ENCODE results near the gene ZMIZ2. TPM values are rescaled to one million over a fixed set of nuclear protein-coding genes. Genes with fewer than 3 reads are reported as not detected.
"Not testable (repeated sequence)": the region's sequence is repeated elsewhere in the genome, so short reads cannot be mapped to it uniquely, and the experiment has no call there.

ZMIZ2 gene
- total RNA-seq, 1 experiment from 2014 or later, result 100 TPM

- Mint-ChIP-seq H3K4me1 (ENCODE audit: insufficient read depth, unreplicated experiment) (peaks cover 27% of the 10 kb centered on the region), H3K36me3 (ENCODE audit: insufficient read depth, unreplicated experiment) (peaks cover 38% of the 10 kb centered on the region), H3K27me3 (ENCODE audit: insufficient read depth, unreplicated experiment) (no peaks in the 10 kb centered on the region), H3K4me3 (ENCODE audit: unreplicated experiment) (peak overlapping the region; percentile 38), H3K9me3 (ENCODE audit: unreplicated experiment) (no peaks in the 10 kb centered on the region), H3K27ac (ENCODE audit: low read depth, unreplicated experiment) (peak overlapping the region; percentile 20)
- POLR2A ChIA-PET, result interaction anchor here (0.9 to 3.1 kb wide), 6 partner anchors 11 to 187 kb away, joined by 3 to 15 read pairs (median 3); no protein-coding TSS in a partner anchor
- peak; percentile 39 for DNase-seq (ENCODE audit: unreplicated experiment)
- BruUV-seq (replicated peaks), result no TSS peak
- no peak for TF ChIP-seq CTCF (IDR thresholded peaks at IDR 0.05; ENCODE audit: unreplicated experiment)
- CTCF ChIA-PET, result interaction anchor here (0.6 kb wide), 1 partner anchor 29 kb away, joined by 3 read pairs; no protein-coding TSS in a partner anchor
- intact Hi-C loops (cut with micrococcal nuclease), result loop anchor here (5.0 kb wide), 1 partner anchor 77 kb away; the partner anchor contains the start of gene H2AZ2
Measured at GRCh38 chr7:44769776-44770294, 21.2 kb downstream of the ZMIZ2 start.

- ChIA-PET POLR2A (interaction anchor here (1.0 kb wide), 1 partner anchor 18 kb away, joined by 3 read pairs; no protein-coding TSS in a partner anchor), CTCF (no interaction called here)
- Mint-ChIP-seq H3K9me3 (ENCODE audit: unreplicated experiment) (no peaks in the 10 kb centered on the region), H3K4me1 (ENCODE audit: insufficient read depth, unreplicated experiment) (peaks cover 27% of the 10 kb centered on the region), H3K4me3 (ENCODE audit: unreplicated experiment) (no peak overlapping the region), H3K36me3 (ENCODE audit: insufficient read depth, unreplicated experiment) (peaks cover 22% of the 10 kb centered on the region), H3K27ac (ENCODE audit: low read depth, unreplicated experiment) (no peak overlapping the region), H3K27me3 (ENCODE audit: insufficient read depth, unreplicated experiment) (no peaks in the 10 kb centered on the region)
- no TSS peak for BruUV-seq (replicated peaks)
- DNase-seq (ENCODE audit: unreplicated experiment), result no peak
- TF ChIP-seq CTCF (IDR thresholded peaks at IDR 0.05; ENCODE audit: unreplicated experiment), result no peak
- intact Hi-C loops (cut with micrococcal nuclease), result loop anchor here (5.0 kb wide), 1 partner anchor 76 kb away; the partner anchor contains the start of gene H2AZ2
Measured at GRCh38 chr7:44771358-44771757, 22.7 kb downstream of the ZMIZ2 start.

- no peak for DNase-seq (ENCODE audit: unreplicated experiment)
- intact Hi-C loops (cut with micrococcal nuclease), result loop anchor here (5.0 kb wide), 1 partner anchor 75 kb away; the partner anchor contains the start of gene H2AZ2
- POLR2A ChIA-PET, result interaction anchor here (0.7 kb wide), 1 partner anchor 22 kb away, joined by 3 read pairs; no protein-coding TSS in a partner anchor
- Mint-ChIP-seq H3K4me1 (ENCODE audit: insufficient read depth, unreplicated experiment) (peaks cover 27% of the 10 kb centered on the region), H3K4me3 (ENCODE audit: unreplicated experiment) (no peak overlapping the region), H3K27me3 (ENCODE audit: insufficient read depth, unreplicated experiment) (no peaks in the 10 kb centered on the region), H3K36me3 (ENCODE audit: insufficient read depth, unreplicated experiment) (peaks cover 13% of the 10 kb centered on the region), H3K9me3 (ENCODE audit: unreplicated experiment) (no peaks in the 10 kb centered on the region), H3K27ac (ENCODE audit: low read depth, unreplicated experiment) (no peak overlapping the region)
- BruUV-seq (replicated peaks), result no TSS peak
- no peak for TF ChIP-seq CTCF (IDR thresholded peaks at IDR 0.05; ENCODE audit: unreplicated experiment)
- CTCF ChIA-PET, result interaction anchor here (0.9 kb wide), 1 partner anchor 503 kb away, joined by 3 read pairs; no protein-coding TSS in a partner anchor
Measured at GRCh38 chr7:44772440-44772839, 23.8 kb downstream of the ZMIZ2 start.

- no TSS peak for BruUV-seq (replicated peaks)
- ChIA-PET CTCF (interaction anchor here (0.9 kb wide), 1 partner anchor 503 kb away, joined by 3 read pairs; no protein-coding TSS in a partner anchor), POLR2A (no interaction called here)
- DNase-seq (ENCODE audit: unreplicated experiment), result no peak
- TF ChIP-seq CTCF (IDR thresholded peaks at IDR 0.05; ENCODE audit: unreplicated experiment), result no peak
- Mint-ChIP-seq H3K9me3 (ENCODE audit: unreplicated experiment) (no peaks in the 10 kb centered on the region), H3K27ac (ENCODE audit: low read depth, unreplicated experiment) (no peak overlapping the region), H3K4me3 (ENCODE audit: unreplicated experiment) (no peak overlapping the region), H3K36me3 (ENCODE audit: insufficient read depth, unreplicated experiment) (peaks cover 8% of the 10 kb centered on the region), H3K27me3 (ENCODE audit: insufficient read depth, unreplicated experiment) (no peaks in the 10 kb centered on the region), H3K4me1 (ENCODE audit: insufficient read depth, unreplicated experiment) (peaks cover 23% of the 10 kb centered on the region)
- intact Hi-C loops (cut with micrococcal nuclease), result loop anchor here (5.0 kb wide), 1 partner anchor 74 kb away; the partner anchor contains the start of gene H2AZ2
Measured at GRCh38 chr7:44772867-44773266, 24.2 kb downstream of the ZMIZ2 start.

- DNase-seq (ENCODE audit: unreplicated experiment); H3K4me1 Mint-ChIP-seq (ENCODE audit: insufficient read depth, unreplicated experiment); H3K9me3 Mint-ChIP-seq (ENCODE audit: unreplicated experiment); H3K36me3 Mint-ChIP-seq (ENCODE audit: insufficient read depth, unreplicated experiment); H3K27me3 Mint-ChIP-seq (ENCODE audit: insufficient read depth, unreplicated experiment); CTCF ChIA-PET; BruUV-seq (replicated peaks); H3K27ac Mint-ChIP-seq (ENCODE audit: low read depth, unreplicated experiment); H3K4me3 Mint-ChIP-seq (ENCODE audit: unreplicated experiment): not testable (repeated sequence)
- intact Hi-C loops (cut with micrococcal nuclease), result loop anchor here (5.0 kb wide), 1 partner anchor 73 kb away; the partner anchor contains the start of gene H2AZ2
- POLR2A ChIA-PET, result interaction anchor here (1.0 kb wide), 1 partner anchor 18 kb away, joined by 3 read pairs; no protein-coding TSS in a partner anchor
Measured at GRCh38 chr7:44774486-44774885, 25.8 kb downstream of the ZMIZ2 start.
